ENCODE results near the gene APBA2. TPM values are rescaled to one million over a fixed set of nuclear protein-coding genes. Genes with fewer than 3 reads are reported as not detected.

APBA2 gene
- total RNA-seq, 6 experiments from 2014 or later: 5.3 to 6.5 (median 6.1) TPM

DNA sequence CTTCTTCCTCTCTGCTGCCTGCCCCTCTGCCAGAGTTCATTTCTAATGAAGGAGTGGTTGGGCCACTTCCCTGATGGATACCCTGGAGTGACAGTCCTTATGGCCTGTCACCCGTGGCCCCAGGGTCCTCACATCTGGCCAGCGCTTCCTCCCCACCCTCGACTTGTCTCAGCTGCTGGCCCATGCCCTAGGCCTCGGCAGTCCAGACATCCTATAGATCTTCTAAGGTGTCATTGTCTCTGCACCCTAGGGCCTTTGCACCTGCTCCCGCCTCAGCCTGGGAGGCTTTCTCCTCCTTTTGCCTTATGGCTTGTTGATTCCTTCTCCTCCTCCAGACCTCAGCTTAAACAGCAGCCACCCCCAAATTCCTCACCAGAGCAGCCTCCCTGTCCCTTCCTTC, 202.9 kb downstream of the APBA2 start:
- peaks cover 6% of the 10 kb centered on the region for H3K27me3 Mint-ChIP-seq (ENCODE audit: insufficient read depth)
- no peaks in the 10 kb centered on the region for H3K4me1 Mint-ChIP-seq (ENCODE audit: low read depth)
- no peak overlapping the region for H3K27ac Mint-ChIP-seq
- peaks cover 8% of the 10 kb centered on the region for H3K9me3 Mint-ChIP-seq
- no peak overlapping the region for H3K4me3 Mint-ChIP-seq
- peaks cover 4% of the 10 kb centered on the region; the same call in 1 of the 2 replicates for H3K36me3 Mint-ChIP-seq (ENCODE audit: low read depth)
- DNase-seq: no peak
- TF ChIP-seq, protein P1, sequence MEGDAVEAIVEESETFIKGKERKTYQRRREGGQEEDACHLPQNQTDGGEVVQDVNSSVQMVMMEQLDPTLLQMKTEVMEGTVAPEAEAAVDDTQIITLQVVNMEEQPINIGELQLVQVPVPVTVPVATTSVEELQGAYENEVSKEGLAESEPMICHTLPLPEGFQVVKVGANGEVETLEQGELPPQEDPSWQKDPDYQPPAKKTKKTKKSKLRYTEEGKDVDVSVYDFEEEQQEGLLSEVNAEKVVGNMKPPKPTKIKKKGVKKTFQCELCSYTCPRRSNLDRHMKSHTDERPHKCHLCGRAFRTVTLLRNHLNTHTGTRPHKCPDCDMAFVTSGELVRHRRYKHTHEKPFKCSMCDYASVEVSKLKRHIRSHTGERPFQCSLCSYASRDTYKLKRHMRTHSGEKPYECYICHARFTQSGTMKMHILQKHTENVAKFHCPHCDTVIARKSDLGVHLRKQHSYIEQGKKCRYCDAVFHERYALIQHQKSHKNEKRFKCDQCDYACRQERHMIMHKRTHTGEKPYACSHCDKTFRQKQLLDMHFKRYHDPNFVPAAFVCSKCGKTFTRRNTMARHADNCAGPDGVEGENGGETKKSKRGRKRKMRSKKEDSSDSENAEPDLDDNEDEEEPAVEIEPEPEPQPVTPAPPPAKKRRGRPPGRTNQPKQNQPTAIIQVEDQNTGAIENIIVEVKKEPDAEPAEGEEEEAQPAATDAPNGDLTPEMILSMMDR (IDR thresholded peaks at IDR 0.05): no peak

DNA sequence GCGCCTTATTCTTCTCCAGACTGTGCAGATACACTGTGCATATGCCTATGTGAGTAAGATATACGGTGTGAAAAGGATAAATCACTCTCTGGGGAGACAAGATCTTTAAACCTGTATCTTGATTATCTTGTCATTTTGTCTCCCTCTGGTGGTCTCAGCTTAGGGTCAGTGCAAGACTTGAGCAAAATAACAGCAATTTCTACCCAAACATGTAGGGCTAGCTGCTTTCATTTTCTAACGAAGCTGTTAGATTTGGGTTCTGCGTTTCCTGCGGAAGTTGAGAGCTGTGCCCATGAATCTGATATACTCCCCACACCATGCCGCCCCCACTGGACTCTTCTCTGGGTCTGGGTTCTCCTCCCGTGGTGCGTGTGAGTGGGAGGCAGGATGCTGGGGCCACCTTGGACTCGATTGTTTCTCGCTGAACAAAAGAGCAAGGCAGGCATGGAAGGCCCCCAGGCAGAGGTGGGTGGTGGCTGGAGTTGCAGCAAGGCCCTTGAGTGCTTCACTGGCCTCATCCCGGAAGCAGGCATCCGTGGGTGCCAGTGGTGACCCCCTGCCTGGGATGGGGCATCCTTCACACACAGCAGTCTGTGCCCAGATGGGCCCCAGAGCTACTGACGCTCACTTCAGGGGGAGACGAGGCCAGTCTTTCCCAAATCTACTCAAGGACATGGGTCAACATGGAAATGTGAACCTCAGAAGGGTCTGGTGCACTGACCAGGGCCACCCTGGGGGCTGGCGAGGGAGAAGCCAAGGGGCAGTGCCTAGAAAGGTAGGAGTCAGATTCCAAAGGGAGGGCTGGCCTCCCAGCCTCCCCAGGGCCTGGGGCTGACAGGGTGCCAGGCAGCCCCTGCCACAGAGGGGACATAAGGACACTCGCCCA, 204.2 kb downstream of the APBA2 start:
- Mint-ChIP-seq H3K27me3 (ENCODE audit: insufficient read depth) (peaks cover 6% of the 10 kb centered on the region), H3K4me1 (ENCODE audit: low read depth) (no peaks in the 10 kb centered on the region), H3K27ac (no peak overlapping the region), H3K36me3 (ENCODE audit: low read depth) (no peaks in the 10 kb centered on the region), H3K4me3 (no peak overlapping the region), H3K9me3 (peaks cover 4% of the 10 kb centered on the region; the same call in 1 of the 2 replicates)
- DNase-seq: no peak
- TF ChIP-seq, protein P1 (IDR thresholded peaks at IDR 0.05): no peak

DNA sequence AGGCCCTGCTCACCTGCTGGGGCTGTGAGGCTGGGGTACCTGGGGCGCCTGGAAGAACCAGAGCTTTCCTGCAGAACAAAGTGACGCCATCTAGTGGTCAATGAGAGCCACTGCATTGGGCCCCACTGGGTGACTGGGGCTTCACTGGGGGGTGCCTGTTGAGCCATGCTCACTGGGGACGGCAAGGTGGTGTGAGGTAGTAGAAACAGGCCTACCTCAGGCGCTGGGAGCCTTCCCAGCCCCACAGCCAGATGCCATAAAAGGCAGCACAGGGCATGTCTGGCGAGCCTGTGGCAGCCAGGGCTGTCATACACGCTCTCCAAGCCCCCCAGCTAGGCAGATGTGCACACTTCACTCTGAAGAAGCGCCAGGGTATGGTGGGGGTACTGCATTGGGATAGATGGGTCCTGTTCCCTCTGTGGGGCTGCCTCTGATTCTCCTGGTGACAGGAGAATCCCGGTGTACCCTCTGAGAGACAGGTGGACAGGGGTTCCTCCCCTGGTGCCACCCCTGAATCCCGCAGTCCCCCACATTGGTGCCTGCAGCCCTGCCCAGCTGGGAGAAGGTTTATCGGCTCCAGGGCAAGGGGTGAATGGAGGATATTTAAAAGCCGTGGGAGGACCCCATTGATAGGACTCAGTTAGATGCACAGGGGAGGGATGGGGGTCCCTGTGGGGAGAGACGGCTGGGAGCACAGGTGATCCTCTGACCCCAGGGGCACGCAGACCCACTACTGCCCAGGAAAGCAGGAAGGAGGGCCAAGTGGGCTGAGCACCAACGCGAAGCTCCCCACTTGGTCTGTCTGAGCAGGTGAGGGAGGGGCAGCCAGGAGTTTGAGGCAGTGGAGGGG, 205.1 kb downstream of the APBA2 start:
- no peak overlapping the region for H3K27ac Mint-ChIP-seq
- no peaks in the 10 kb centered on the region for H3K36me3 Mint-ChIP-seq (ENCODE audit: low read depth)
- no peak for DNase-seq
- no peak overlapping the region for H3K4me3 Mint-ChIP-seq
- TF ChIP-seq, protein P1 (IDR thresholded peaks at IDR 0.05): peak; percentile 91
- no peaks in the 10 kb centered on the region for H3K4me1 Mint-ChIP-seq (ENCODE audit: low read depth)
- peaks cover 6% of the 10 kb centered on the region for H3K27me3 Mint-ChIP-seq (ENCODE audit: insufficient read depth)
- H3K9me3 Mint-ChIP-seq: no peaks in the 10 kb centered on the region; the same call in 1 of the 2 replicates

DNA sequence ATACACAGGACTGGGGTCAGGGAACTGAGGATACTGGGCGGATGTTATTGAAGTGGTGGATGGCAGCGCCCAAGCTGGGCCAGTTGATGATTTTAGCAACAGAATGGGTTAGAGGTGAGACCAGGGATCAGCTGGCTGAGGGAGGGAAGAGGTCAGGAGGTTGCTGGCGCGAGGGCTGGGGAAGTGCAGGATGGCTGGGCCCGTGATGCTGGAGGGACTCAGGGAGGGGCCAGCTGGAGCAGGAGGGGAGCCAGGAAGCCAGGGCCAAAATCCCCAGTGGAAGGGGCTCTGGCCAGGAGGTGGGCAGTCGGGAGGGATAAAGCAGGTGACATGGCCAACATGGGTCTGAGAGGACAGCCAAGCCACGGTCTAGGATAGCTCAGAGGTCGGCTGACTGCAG, 205.9 kb downstream of the APBA2 start:
- Mint-ChIP-seq H3K36me3 (ENCODE audit: low read depth) (no peaks in the 10 kb centered on the region), H3K27me3 (ENCODE audit: insufficient read depth) (peaks cover 6% of the 10 kb centered on the region), H3K9me3 (no peaks in the 10 kb centered on the region; the same call in 1 of the 2 replicates), H3K27ac (no peak overlapping the region), H3K4me3 (no peak overlapping the region), H3K4me1 (ENCODE audit: low read depth) (no peaks in the 10 kb centered on the region)
- DNase-seq: no peak
- TF ChIP-seq, protein P1 (IDR thresholded peaks at IDR 0.05): no peak

DNA sequence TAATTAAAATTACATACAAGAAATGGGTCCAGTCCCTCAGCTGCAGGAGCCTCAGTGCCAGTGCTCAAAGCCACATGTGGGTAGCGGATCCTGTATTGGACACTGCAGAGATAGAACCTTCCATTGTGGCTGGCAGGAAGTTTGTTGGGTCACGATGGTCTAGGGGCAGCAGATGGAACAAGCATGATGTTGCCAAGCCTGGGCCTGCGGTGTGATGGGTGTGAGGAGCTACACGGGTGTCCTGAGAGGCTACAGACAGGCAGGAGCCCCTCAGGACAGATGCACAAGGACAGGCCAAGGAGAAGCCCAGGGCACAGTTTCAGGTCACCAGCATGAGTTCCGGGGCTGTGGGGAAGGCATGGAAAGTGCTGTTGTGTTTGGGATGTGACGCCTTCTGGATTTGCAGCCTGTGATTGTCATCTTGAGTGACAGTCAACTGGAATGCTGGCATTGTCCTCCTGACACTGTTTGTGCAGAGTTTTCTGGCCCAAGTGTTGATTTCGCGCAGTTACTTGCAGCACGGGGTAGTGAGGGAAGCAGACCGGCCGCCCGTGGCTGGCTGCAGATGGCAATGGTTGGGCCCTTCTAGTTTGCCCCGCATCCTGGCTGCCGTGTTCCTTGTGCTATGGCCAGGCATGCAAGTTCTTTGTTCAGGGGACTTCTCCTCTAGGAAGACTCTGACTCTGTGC, 206.7 kb downstream of the APBA2 start:
- no peaks in the 10 kb centered on the region; the same call in 1 of the 2 replicates for H3K9me3 Mint-ChIP-seq
- TF ChIP-seq, protein P1 (IDR thresholded peaks at IDR 0.05): no peak
- H3K36me3 Mint-ChIP-seq (ENCODE audit: low read depth): no peaks in the 10 kb centered on the region
- no peaks in the 10 kb centered on the region for H3K4me1 Mint-ChIP-seq (ENCODE audit: low read depth)
- DNase-seq: no peak
- no peak overlapping the region for H3K4me3 Mint-ChIP-seq
- no peak overlapping the region for H3K27ac Mint-ChIP-seq
- H3K27me3 Mint-ChIP-seq (ENCODE audit: insufficient read depth): peaks cover 6% of the 10 kb centered on the region
